Measurements from ENCODE around the gene CCDC88C. TPM values are rescaled to one million over a fixed set of nuclear protein-coding genes. Genes with fewer than 3 reads are reported as not detected.

Gene CCDC88C
- total RNA-seq, 1 donor from 2014 or later: 12.4 TPM

DNA sequence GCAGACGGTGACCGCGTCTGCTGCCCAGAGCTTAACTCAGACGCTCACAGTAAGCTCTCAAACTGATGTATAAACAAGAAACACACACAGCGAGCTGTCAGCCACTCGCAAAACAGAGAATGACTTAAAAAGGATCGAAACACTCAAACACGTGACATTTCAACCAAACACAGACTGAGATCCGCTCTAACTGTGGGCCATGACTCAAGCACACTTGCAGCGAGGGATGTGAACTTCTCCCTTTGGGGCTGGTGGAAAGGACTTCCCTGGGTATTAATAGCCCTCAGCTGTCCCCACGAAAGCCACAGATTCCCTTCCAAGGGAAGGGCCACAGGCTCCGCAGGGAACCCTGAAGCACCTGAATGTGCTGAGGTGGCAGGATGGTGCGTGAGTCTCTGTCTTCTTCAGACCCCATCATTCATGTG lies 29.1 kb downstream of the CCDC88C start:
- Histone ChIP-seq H3K9me3 (ENCODE audit: insufficient read depth, low read depth, low read length) (no peaks in the 10 kb centered on the region), H3K27me3 (ENCODE audit: insufficient read depth, low read length) (peaks cover 20% of the 10 kb centered on the region), H3K27ac (ENCODE audit: low read depth, low read length) (no peak overlapping the region), H2AFZ (ENCODE audit: low read depth, low read length) (no peak overlapping the region), H3K36me3 (ENCODE audit: insufficient read depth, low read length) (no peaks in the 10 kb centered on the region), H3K4me1 (ENCODE audit: insufficient read depth, low read length) (peaks cover 4% of the 10 kb centered on the region), H4K20me1 (ENCODE audit: insufficient read depth, low read length) (no peaks in the 10 kb centered on the region), H3K79me2 (ENCODE audit: insufficient read depth, low read length) (no peaks in the 10 kb centered on the region), H3K4me2 (ENCODE audit: low read length) (no peak overlapping the region), H3K9ac (ENCODE audit: low read length) (no peak overlapping the region), H3K4me3 (ENCODE audit: insufficient read depth, low read depth, low read length) (no peak overlapping the region)
- no peak overlapping the region for H3K4me3 Mint-ChIP-seq (ENCODE audit: unreplicated experiment)
- TF ChIP-seq, protein P1, sequence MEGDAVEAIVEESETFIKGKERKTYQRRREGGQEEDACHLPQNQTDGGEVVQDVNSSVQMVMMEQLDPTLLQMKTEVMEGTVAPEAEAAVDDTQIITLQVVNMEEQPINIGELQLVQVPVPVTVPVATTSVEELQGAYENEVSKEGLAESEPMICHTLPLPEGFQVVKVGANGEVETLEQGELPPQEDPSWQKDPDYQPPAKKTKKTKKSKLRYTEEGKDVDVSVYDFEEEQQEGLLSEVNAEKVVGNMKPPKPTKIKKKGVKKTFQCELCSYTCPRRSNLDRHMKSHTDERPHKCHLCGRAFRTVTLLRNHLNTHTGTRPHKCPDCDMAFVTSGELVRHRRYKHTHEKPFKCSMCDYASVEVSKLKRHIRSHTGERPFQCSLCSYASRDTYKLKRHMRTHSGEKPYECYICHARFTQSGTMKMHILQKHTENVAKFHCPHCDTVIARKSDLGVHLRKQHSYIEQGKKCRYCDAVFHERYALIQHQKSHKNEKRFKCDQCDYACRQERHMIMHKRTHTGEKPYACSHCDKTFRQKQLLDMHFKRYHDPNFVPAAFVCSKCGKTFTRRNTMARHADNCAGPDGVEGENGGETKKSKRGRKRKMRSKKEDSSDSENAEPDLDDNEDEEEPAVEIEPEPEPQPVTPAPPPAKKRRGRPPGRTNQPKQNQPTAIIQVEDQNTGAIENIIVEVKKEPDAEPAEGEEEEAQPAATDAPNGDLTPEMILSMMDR (IDR thresholded peaks at IDR 0.05; ENCODE audit: insufficient read depth, low read depth, low read length): no peak
- TF ChIP-seq EZH2 (IDR thresholded peaks at IDR 0.05; ENCODE audit: insufficient read depth, low read length): no peak
- peaks cover 22% of the 10 kb centered on the region for H3K4me1 Mint-ChIP-seq (ENCODE audit: low read depth, unreplicated experiment)
- peaks cover 6% of the 10 kb centered on the region for H3K27me3 Mint-ChIP-seq (ENCODE audit: low read depth, unreplicated experiment)
- peaks cover 2% of the 10 kb centered on the region for H3K36me3 Mint-ChIP-seq (ENCODE audit: low read depth, unreplicated experiment)
- no peak for DNase-seq (ENCODE audit: low read depth)
- no peak for FAIRE-seq
- H3K27ac Mint-ChIP-seq (ENCODE audit: unreplicated experiment): peak overlapping the region; percentile 66
- H3K9me3 Mint-ChIP-seq (ENCODE audit: unreplicated experiment): no peaks in the 10 kb centered on the region

DNA sequence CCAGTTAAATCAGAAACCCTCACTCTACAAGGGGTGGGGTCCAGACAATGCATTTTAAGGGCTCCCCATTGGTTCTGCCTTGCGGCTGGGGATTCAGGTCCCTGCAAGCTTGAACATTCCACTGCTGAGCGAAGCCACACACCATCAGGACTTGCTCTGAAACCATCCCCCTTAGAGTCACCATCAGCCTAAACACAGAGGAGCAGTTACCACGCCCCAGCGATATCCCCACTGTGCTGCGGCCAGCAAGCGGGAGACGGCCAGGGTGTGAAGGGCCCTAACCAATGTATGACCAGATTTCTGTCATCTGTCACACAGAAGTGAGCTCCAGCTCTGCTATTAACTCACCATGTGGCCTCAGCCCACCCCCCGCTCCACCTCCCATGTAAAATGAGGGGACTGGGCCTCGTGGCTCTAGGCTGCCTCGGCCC lies 29.7 kb downstream of the CCDC88C start:
- DNase-seq (ENCODE audit: low read depth): no peak
- FAIRE-seq: no peak
- Histone ChIP-seq H3K36me3 (ENCODE audit: insufficient read depth, low read length) (no peaks in the 10 kb centered on the region), H3K79me2 (ENCODE audit: insufficient read depth, low read length) (no peaks in the 10 kb centered on the region), H4K20me1 (ENCODE audit: insufficient read depth, low read length) (no peaks in the 10 kb centered on the region), H3K27me3 (ENCODE audit: insufficient read depth, low read length) (peaks cover 20% of the 10 kb centered on the region), H3K4me3 (ENCODE audit: insufficient read depth, low read depth, low read length) (no peak overlapping the region), H3K9me3 (ENCODE audit: insufficient read depth, low read depth, low read length) (no peaks in the 10 kb centered on the region), H3K4me2 (ENCODE audit: low read length) (no peak overlapping the region), H3K27ac (ENCODE audit: low read depth, low read length) (no peak overlapping the region), H2AFZ (ENCODE audit: low read depth, low read length) (peak overlapping the region; percentile 63), H3K9ac (ENCODE audit: low read length) (no peak overlapping the region), H3K4me1 (ENCODE audit: insufficient read depth, low read length) (peaks cover 4% of the 10 kb centered on the region)
- peaks cover 22% of the 10 kb centered on the region for H3K4me1 Mint-ChIP-seq (ENCODE audit: low read depth, unreplicated experiment)
- H3K9me3 Mint-ChIP-seq (ENCODE audit: unreplicated experiment): no peaks in the 10 kb centered on the region
- no peak for TF ChIP-seq EZH2 (IDR thresholded peaks at IDR 0.05; ENCODE audit: insufficient read depth, low read length)
- TF ChIP-seq, protein P1 (IDR thresholded peaks at IDR 0.05; ENCODE audit: insufficient read depth, low read depth, low read length): no peak
- peak overlapping the region; percentile 66 for H3K27ac Mint-ChIP-seq (ENCODE audit: unreplicated experiment)
- peaks cover 2% of the 10 kb centered on the region for H3K36me3 Mint-ChIP-seq (ENCODE audit: low read depth, unreplicated experiment)
- peaks cover 6% of the 10 kb centered on the region for H3K27me3 Mint-ChIP-seq (ENCODE audit: low read depth, unreplicated experiment)
- H3K4me3 Mint-ChIP-seq (ENCODE audit: unreplicated experiment): no peak overlapping the region

DNA sequence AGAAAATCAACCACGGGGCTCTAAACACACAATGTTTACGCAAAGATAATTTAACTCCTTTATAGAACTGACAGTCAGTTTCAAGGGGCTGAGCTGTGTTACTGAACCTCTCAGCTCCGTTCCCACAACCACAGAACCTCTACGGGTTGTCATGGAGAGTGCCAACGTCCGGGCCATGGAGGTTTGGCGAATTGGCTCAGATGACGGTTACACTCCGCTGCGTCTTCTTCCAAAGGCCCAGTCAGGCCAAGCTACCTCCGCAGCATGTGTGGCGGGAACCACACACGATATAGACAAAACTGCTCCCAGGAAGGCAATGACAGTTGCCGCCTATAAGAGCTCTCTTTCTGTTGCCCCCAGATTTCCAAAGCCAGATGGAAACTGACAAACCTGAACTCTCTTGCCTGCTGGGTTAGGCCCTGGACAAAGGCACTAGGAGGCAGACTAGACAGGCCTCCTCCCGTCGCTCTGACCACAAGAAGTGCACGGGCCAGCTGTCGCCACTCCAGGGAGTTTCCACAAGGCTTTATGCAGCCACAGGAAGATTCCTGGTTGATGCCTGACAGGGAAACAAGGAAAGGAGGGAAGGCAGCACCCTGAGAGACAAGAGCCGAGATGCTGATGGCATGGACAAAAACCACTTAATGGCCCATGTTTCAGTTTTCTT lies 30.3 kb downstream of the CCDC88C start:
- DNase-seq (ENCODE audit: low read depth): peak; percentile 73
- H3K27me3 ChIP-seq (ENCODE audit: insufficient read depth, low read length): peaks cover 20% of the 10 kb centered on the region
- H3K4me3 Mint-ChIP-seq (ENCODE audit: unreplicated experiment): no peak overlapping the region

More for the DNA sequence above, 30.3 kb downstream of the CCDC88C start:
- FAIRE-seq: no peak
- Histone ChIP-seq H3K4me3 (ENCODE audit: insufficient read depth, low read depth, low read length) (peak overlapping the region; percentile 17), H3K4me2 (ENCODE audit: low read length) (peak overlapping the region; percentile 32), H3K9me3 (ENCODE audit: insufficient read depth, low read depth, low read length) (no peaks in the 10 kb centered on the region), H3K27ac (ENCODE audit: low read depth, low read length) (peak overlapping the region; percentile 6), H3K4me1 (ENCODE audit: insufficient read depth, low read length) (peaks cover 4% of the 10 kb centered on the region), H2AFZ (ENCODE audit: low read depth, low read length) (peak overlapping the region; percentile 63), H3K9ac (ENCODE audit: low read length) (no peak overlapping the region), H3K79me2 (ENCODE audit: insufficient read depth, low read length) (no peaks in the 10 kb centered on the region), H4K20me1 (ENCODE audit: insufficient read depth, low read length) (no peaks in the 10 kb centered on the region), H3K36me3 (ENCODE audit: insufficient read depth, low read length) (no peaks in the 10 kb centered on the region)
- peak overlapping the region; percentile 85 for H3K27ac Mint-ChIP-seq (ENCODE audit: unreplicated experiment)
- peaks cover 21% of the 10 kb centered on the region for H3K4me1 Mint-ChIP-seq (ENCODE audit: low read depth, unreplicated experiment)
- H3K9me3 Mint-ChIP-seq (ENCODE audit: unreplicated experiment): no peaks in the 10 kb centered on the region
- peaks cover 2% of the 10 kb centered on the region for H3K36me3 Mint-ChIP-seq (ENCODE audit: low read depth, unreplicated experiment)
- no peak for TF ChIP-seq EZH2 (IDR thresholded peaks at IDR 0.05; ENCODE audit: insufficient read depth, low read length)
- TF ChIP-seq, protein P1 (IDR thresholded peaks at IDR 0.05; ENCODE audit: insufficient read depth, low read depth, low read length): no peak
- H3K27me3 Mint-ChIP-seq (ENCODE audit: low read depth, unreplicated experiment): peaks cover 6% of the 10 kb centered on the region
